ACC112 (cell line): ENCODE data around the gene SELPLG.

ENCODE experiments used
- H2AFZ ChIP-seq: fragments of 200-600 bp; sonication (generic); one replicate; pipeline ENCODE4 v1.6.0; 2017; ENCODE audit warnings: antibody characterized with exemption, low read length; ENCODE audit not compliant: unreplicated experiment
- H3K27ac ChIP-seq: fragments of 200-600 bp; sonication (generic); 2 replicates; pipeline ENCODE4 v1.5.1; 2014; ENCODE audit warnings: low read depth, mild to moderate bottlenecking, antibody characterized with exemption, low read length, moderate library complexity
- H3K27me3 ChIP-seq: fragments of 200-600 bp; sonication (generic); 2 replicates; pipeline ENCODE4 v1.6.1; 2014; ENCODE audit warnings: mild to moderate bottlenecking, antibody characterized with exemption, low read length, moderate library complexity, mixed read lengths; ENCODE audit not compliant: insufficient read depth
- H3K36me3 ChIP-seq: fragments of 200-600 bp; sonication (generic); 2 replicates; pipeline ENCODE4 v1.6.1; 2016; ENCODE audit warnings: mild to moderate bottlenecking, antibody characterized with exemption, low read length, moderate library complexity, mixed read lengths; ENCODE audit not compliant: insufficient read depth
- H3K4me1 ChIP-seq: fragments of 200-600 bp; sonication (generic); one replicate; pipeline ENCODE4 v1.6.1; 2016; ENCODE audit warnings: low read length, mixed read lengths; ENCODE audit not compliant: insufficient read depth, unreplicated experiment, control insufficient read depth
- H3K4me3 ChIP-seq: fragments of 200-600 bp; sonication (generic); 2 replicates; pipeline ENCODE4 v1.5.1; 2014; ENCODE audit warnings: mild to moderate bottlenecking, low read depth, low read length
- H3K79me2 ChIP-seq: fragments of 200-600 bp; sonication (generic); one replicate; pipeline ENCODE4 v1.6.0; 2016; ENCODE audit warnings: low read length; ENCODE audit not compliant: control insufficient read depth, unreplicated experiment, insufficient read depth

The SELPLG gene

GRCh38 chr12:108584456-108585065, 49.1 kb downstream of the SELPLG start:
- no peaks in the 10 kb centered on the region for H3K36me3 ChIP-seq
- H3K79me2 ChIP-seq: no peaks in the 10 kb centered on the region
- H3K27ac ChIP-seq: no peak overlapping the region
- no peak overlapping the region for H3K4me3 ChIP-seq
- no peaks in the 10 kb centered on the region for H3K4me1 ChIP-seq
- H2AFZ ChIP-seq: no peak overlapping the region
- H3K27me3 ChIP-seq: no peaks in the 10 kb centered on the region

GRCh38 chr12:108583991-108584390, 49.7 kb downstream of the SELPLG start:
- Histone ChIP-seq H3K27me3 (no peaks in the 10 kb centered on the region), H3K4me3 (no peak overlapping the region), H3K4me1 (no peaks in the 10 kb centered on the region), H3K27ac (no peak overlapping the region), H2AFZ (no peak overlapping the region), H3K79me2 (no peaks in the 10 kb centered on the region), H3K36me3 (no peaks in the 10 kb centered on the region)

- H3K27ac ChIP-seq: no peak overlapping the region
- H3K79me2 ChIP-seq: no peaks in the 10 kb centered on the region
- H3K36me3 ChIP-seq: no peaks in the 10 kb centered on the region
- H3K4me1 ChIP-seq: no peaks in the 10 kb centered on the region
- no peak overlapping the region for H3K4me3 ChIP-seq
- no peak overlapping the region for H2AFZ ChIP-seq
- H3K27me3 ChIP-seq: no peaks in the 10 kb centered on the region
These were observed 50.5 kb downstream of the SELPLG start for GRCh38 chr12:108582978-108583770.

- Histone ChIP-seq H3K4me3 (no peak overlapping the region), H3K36me3 (no peaks in the 10 kb centered on the region), H3K79me2 (no peaks in the 10 kb centered on the region), H3K4me1 (no peaks in the 10 kb centered on the region), H2AFZ (no peak overlapping the region), H3K27ac (no peak overlapping the region), H3K27me3 (no peaks in the 10 kb centered on the region)
These were observed 51.2 kb downstream of the SELPLG start for GRCh38 chr12:108582509-108582908.

GRCh38 chr12:108581311-108582227, 52.1 kb downstream of the SELPLG start:
- Histone ChIP-seq H3K36me3 (no peaks in the 10 kb centered on the region), H3K4me1 (no peaks in the 10 kb centered on the region), H3K79me2 (no peaks in the 10 kb centered on the region), H3K27me3 (no peaks in the 10 kb centered on the region), H3K27ac (no peak overlapping the region), H2AFZ (no peak overlapping the region), H3K4me3 (no peak overlapping the region)

- no peaks in the 10 kb centered on the region for H3K4me1 ChIP-seq
- H3K4me3 ChIP-seq: no peak overlapping the region
- H3K79me2 ChIP-seq: no peaks in the 10 kb centered on the region
- no peaks in the 10 kb centered on the region for H3K36me3 ChIP-seq
- H3K27ac ChIP-seq: no peak overlapping the region
- H3K27me3 ChIP-seq: no peaks in the 10 kb centered on the region
- H2AFZ ChIP-seq: no peak overlapping the region
These were observed 53.2 kb downstream of the SELPLG start for GRCh38 chr12:108580531-108580930.

- Histone ChIP-seq H3K79me2 (no peaks in the 10 kb centered on the region), H3K4me1 (no peaks in the 10 kb centered on the region), H2AFZ (no peak overlapping the region), H3K36me3 (no peaks in the 10 kb centered on the region), H3K27me3 (no peaks in the 10 kb centered on the region), H3K4me3 (no peak overlapping the region), H3K27ac (no peak overlapping the region)
These were observed 54.9 kb downstream of the SELPLG start for GRCh38 chr12:108578813-108579212.

- no peaks in the 10 kb centered on the region for H3K4me1 ChIP-seq
- no peak overlapping the region for H2AFZ ChIP-seq
- H3K27ac ChIP-seq: no peak overlapping the region
- no peaks in the 10 kb centered on the region for H3K79me2 ChIP-seq
- H3K36me3 ChIP-seq: no peaks in the 10 kb centered on the region
- no peaks in the 10 kb centered on the region for H3K27me3 ChIP-seq
- no peak overlapping the region for H3K4me3 ChIP-seq
These were observed 55.4 kb downstream of the SELPLG start for GRCh38 chr12:108578264-108578663.

- H3K36me3 ChIP-seq: no peaks in the 10 kb centered on the region
- H3K27ac ChIP-seq: no peak overlapping the region
- no peaks in the 10 kb centered on the region for H3K79me2 ChIP-seq
- no peaks in the 10 kb centered on the region for H3K27me3 ChIP-seq
- no peak overlapping the region for H2AFZ ChIP-seq
- H3K4me3 ChIP-seq: no peak overlapping the region
- H3K4me1 ChIP-seq: no peaks in the 10 kb centered on the region
These were observed 56.2 kb downstream of the SELPLG start for GRCh38 chr12:108577458-108577857.

- Histone ChIP-seq H3K27ac (no peak overlapping the region), H3K79me2 (no peaks in the 10 kb centered on the region)
These were observed 56.9 kb downstream of the SELPLG start for GRCh38 chr12:108576660-108577234.

More at GRCh38 chr12:108576660-108577234, 56.9 kb downstream of the SELPLG start:
- H3K4me3 ChIP-seq: no peak overlapping the region
- no peaks in the 10 kb centered on the region for H3K36me3 ChIP-seq
- H3K27me3 ChIP-seq: no peaks in the 10 kb centered on the region
- no peaks in the 10 kb centered on the region for H3K4me1 ChIP-seq
- H2AFZ ChIP-seq: no peak overlapping the region
